HG03520 (cell line): Measurements from ENCODE around the gene KIF12.
"Not testable (repeated sequence)": the region's sequence is repeated elsewhere in the genome, so short reads cannot be mapped to it uniquely, and the experiment has no call there.

Experiments used
- ATAC-seq: cut with Tn5 transposase; IDR thresholded peaks from one replicate; pipeline ENCODE4 v1.9.1; 2021; ENCODE audit warnings: mild to moderate bottlenecking, moderate library complexity; ENCODE audit not compliant: unreplicated experiment

The KIF12 gene

DNA sequence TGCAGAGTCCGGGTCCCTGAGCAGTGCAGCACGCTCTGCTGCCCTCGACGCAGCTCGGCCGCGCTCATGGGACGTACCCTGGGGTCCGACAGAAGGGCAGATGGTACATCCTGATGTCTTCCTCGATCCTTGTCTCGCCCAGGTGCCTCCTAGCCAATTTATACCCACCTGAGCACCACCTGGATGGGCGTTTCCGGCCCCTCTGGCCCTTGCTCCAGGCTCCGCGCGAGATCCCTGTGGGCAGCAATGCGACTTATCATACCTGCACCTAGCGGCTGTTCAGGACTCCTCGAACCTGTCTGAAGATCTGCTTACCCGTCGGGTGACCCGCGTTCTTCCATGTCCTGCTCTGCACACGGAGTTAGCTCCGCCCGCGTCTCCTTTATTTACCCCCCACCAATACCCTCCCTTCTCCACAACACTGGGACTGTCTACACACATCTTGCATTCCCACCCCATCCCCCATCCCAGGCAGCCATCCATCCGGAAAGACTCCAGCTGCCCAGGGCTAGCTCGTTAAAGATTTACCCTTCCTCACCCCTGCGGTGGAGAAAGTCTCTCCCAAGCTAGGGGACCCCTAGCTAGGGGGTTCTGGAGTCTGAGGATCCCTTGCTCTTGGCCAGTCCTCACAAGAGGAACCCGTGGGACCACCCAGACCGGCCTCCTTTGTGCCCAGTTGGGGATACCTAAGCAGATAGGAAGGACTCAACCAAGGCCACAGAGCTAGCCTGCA lies at the start of gene KIF12:
KIF12 (minus strand) TSS at position 357 of the 733 bp plus-strand sequence; CDS start at position 341, 16 bp downstream.
- no peak for ATAC-seq

DNA sequence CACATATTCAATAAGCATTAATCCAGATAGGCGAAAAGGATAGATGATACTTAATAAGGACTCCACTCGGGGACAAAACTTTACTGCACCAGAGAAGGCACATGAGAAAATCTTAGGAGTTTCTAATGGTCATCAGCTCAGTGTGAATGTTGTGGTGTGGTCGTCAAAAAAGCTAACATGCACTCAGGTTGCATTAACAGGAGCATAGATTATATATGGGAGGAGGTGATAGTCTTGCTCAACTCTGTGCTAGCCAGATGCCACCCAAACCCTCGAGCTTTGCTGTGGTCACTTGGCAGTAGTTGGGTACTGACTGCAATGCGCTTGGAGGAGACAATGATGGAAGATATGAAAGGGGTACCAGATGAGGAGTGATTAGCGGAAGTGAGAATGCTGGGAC lies 47.6 kb upstream of the KIF12 start:
- ATAC-seq: no peak

DNA sequence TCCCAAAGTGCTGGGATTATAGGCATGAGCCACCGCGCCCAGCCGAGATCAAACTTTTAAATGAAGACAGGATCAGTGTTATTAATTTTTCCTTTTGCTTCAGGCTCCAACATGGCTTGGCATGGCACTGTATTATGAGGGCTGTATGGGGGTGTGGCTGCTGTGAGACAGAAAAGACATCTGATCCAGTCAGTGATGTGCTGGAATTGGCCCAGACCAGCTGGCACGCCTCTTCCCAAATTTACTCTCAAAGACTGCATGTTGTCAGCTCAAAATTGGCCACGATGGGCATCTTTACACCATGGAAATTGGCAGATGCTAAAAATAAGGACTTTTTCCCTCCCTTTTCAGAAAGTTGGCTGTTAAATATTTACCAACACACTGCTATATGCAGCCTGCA lies 44.1 kb upstream of the KIF12 start:
- ATAC-seq: no peak

DNA sequence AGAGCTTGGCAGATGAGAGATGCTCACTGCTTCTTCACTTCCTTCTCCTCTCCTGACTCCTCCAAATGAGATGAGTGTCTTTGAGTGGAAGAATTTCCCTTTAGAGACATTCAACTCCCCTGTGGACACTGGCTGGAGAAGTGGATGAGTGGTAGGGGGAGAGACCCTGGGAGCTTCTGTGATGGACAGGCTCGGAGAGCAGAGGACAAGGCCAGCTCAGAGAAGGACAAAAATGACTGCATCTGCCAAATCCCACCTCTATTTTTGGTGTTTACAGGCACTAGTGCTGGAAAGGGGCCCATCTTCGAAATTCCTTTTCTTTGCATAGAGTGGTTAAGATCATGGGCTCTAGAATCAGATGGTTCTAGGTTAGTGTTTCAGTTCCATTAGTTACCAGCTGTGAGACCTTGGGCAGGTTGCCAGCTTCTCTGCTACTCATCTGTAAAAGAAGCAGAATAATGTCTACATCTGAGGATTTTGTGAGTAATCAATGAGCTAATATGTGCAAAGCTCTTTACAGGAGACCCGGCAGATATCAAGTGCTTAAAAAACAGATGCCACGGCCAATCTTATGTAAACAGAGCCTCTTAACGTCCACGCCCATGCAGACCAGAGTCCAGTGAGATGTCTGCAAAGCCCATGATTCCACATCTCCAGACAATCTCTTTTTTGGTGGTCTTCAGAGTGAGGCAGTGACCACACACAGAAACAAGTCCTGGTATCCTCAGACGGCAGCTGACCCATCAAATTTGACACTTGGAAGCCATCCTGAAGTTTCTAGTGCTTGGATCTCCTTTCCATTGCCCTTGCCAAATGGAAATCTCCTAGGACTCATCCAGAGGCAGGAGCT lies 42.7 kb upstream of the KIF12 start:
- ATAC-seq: no peak

DNA sequence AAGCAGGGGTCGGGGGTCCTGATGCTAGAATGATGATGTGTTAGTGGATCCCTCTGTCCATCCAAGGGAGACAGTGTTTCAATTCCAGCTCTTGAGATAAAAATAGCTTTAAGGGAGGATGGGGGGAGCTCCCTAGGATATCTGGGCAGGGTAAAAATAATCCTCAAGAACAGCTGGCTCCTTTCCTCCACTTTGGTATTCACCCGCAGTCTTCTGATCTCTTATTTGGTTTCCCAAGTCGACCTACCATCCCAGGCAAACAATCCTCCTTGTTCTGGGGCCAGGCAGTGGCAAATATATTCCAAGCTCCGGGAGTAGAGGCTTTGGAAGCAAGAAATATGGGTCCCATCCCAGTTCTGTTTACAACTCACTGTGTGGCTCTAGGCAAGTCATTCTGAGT lies 41.8 kb upstream of the KIF12 start:
- ATAC-seq: no peak

DNA sequence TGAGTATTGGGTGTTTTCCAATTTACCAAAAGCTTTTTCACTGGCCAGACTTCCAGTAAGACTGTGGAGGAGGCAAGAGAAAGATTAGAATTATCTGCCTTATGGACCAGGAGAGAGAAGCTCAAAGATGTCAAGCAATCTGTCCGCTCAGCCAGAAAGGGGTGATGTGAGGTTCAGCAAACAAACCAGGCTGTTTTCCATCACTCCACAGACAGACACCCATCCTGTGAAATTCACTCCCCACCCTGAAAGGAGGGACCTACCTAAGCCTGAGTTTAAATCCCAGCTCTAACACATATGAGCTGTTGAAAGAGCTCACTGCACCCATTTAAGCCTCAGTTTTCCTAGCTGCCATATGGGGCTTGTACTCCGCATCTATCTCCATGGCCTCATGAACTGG lies 41.3 kb upstream of the KIF12 start:
- no peak for ATAC-seq

DNA sequence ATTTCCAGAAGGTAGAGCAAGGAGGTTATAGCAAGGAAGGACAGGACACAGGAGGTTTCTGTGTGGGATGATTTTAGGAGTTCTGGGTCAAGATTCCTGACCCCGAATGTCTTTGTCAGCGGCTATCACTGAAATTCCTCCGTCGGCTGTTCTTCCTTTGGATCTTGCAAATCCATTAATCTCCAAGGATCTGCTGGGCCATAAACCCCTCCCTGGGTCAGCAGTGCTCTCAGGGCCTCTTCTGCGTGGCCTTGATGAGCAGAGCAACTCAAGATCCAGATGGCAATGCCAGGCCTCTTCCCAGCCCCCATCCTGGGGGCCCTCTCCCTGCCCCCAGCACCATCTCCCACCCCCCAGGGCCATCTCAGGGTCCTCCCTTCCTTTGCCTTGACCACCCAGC lies 40.0 kb upstream of the KIF12 start:
- no peak for ATAC-seq

DNA sequence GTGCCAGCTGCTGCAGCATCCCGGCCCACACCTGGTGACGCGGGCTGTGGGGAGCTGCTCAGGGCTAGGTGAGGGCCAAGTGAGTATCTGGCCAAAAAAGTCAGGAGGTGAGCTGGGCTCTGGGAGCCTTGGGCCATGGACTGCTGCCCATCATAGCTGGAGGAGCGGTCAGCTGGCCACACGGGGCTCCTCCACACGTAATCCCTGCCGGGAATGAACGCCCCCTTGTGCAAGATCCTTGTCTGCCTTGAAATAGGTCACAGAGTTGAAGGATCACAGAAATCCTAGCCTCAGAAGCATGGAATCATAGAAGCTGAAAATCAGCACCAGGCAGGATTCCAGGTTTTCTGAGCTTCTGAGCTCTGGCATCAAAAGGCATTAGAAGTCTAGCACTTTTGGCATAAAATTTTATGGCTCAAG lies 39.5 kb upstream of the KIF12 start:
- ATAC-seq: no peak

DNA sequence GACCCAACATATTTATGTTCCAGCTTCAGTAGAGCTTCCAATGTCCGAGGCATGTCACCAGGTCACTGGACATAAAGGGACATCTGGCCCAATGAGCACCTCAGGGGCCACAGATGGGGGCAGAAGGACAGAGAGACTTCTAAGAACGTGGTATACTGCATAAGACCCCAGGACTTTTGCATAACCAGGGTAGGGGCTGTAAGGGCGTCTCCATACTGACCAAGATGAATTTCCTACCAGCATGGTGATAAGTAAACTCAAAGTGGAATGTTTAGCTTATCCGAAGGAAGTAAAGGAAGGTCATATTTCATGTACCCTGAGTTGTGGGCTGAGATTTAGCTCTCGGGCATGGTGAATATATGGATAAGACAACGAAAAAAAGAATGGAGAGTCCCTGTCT lies 38.7 kb upstream of the KIF12 start:
- ATAC-seq: no peak

DNA sequence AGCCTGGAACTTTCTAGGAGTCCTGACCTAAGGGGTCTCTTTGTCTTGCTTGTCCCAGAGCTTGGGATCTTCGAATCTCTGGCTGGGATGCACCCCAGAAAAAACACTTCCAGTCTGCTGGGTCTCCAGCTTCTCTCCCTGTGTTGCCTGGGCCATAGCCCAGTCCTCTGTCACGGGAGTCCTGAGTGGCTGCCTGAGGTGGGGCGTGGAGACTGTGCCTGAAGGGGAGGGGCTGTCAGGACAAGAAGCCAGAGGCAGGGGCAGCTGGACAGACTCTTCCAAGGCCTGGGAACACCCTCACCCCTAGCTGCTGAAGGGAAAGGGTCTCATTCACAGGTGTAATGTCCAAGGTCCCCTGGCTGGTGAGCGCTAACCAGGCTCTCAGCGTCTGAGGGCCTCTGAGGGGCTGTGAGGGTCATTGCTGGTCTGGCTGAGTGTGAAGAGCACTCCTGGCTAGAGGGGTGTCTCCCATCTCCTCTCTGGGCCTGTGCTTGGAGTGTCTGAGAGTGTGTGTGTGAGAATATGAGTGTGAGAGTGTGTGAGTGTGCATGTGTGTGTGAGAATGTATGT lies 35.8 kb upstream of the KIF12 start:
- no peak for ATAC-seq

DNA sequence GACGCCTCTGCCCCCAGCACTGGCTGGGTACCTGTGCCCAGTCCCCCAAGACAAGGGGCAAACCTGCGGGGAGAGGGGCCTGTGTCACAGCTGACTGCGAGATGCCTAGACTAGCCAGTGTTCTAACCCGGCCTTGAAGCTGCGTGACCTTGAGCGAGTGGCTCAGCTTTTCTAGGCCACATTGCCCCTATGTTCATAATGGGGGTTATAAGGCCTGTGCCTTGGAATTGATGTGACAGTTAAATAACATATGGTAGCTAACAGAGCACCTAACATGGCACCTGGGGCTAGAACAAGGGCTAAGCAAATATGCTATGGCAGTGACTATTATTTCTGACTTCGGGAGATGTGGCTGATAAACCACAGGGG lies 33.4 kb upstream of the KIF12 start:
- no peak for ATAC-seq

DNA sequence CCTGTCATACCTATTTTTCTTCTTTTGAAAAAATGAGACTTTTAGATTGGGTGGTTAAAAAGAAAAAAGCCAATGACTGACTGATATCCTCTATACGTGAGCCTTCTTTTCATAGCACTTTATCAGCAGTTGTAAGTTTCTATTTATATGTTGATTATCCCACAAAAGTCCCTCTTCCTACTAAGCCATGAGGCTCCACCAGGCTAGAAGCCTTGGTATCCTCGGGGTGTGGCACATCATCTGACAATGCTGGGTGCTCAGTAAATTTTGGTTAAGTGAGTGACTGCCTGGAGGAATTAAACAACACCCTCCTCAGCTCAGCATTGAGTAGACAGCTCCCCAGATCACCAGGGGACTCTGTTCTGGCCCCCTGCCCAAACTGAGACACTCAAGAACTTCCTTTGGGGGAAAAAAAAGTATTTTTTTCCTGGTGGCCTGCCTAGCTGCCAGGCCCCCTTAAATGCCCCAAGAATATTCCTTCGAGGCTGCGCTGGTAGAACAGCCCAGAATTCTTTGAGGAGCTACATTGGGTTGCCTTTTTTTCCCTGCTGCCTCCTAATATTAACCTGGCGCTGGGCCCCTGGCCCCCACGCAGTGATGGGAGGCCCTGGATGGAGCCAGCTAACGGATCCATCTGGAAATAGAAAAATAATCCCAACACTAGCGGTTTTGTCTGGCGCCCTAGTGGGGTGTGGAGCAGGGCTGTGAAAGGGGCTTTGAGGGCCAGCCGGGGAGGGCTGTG lies 32.9 kb upstream of the KIF12 start:
- no peak for ATAC-seq

DNA sequence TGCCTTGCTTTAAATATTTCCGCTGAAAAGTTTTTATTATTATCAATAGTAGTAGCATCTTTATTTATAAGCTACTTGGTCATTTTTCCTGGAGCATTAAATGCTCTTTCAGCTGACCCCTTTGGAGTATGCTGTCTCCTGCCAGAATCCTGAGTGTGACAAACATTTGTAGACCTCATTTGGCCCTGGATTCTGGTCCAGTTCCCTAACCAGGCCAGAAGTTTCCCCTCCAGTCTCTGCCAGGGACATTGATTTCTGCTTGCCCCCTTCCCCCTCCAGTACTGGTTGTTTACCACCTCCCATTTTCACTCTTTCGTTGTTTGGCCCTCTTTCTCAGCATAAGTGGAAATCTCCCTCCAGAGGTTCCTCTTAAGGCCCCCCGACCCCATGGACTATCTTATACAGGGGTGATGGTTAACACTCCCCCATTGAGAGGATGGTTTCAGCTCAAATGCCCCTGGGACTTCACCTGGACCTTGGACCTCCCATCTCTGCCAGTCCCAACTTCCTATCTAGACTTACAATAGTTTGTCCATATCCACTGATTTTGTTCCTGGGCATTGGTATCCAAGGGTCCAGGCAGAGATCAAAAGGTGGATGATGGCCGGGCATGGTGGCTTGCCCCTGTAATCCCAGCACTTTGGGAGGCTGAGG lies 31.7 kb upstream of the KIF12 start:
- ATAC-seq: no peak

DNA sequence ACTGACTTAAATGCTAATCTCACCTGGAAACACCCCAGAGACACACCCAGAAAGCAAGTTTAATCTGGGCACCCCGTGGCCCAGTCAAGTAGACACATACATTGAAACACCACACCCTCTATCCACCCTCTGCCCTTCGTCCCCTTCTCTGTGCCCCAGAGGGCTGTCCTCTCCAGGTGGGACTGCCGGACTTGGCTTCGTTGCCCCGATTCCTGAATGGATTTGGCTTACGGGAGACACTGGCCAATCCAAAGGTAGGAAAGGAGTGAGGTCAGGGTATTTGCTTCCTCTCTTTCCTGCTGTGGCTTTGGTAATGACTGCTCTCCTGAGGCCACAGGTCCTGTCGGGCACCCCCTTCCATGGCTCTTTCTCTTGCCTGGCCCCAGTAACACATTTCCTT lies 31.0 kb upstream of the KIF12 start:
- ATAC-seq: no peak

DNA sequence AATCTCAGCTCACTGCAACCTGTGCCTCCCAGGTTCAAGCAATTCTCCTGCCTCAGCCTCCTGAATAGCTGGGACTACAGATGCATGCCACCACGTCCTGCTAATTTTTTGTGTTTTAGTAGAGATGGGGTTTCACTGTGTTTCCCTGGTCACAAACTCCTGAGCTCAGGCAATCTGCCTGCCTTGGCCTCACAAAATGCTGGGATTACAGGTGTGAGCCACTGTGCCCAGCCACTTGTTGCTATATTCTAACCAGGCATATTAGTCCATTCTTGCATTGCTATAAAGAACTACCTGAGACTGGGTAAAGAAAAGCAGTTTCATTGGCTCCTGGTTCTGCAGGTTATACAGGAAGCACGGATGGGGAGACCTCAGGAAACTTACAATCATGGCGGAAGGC lies 29.7 kb upstream of the KIF12 start:
- not testable (repeated sequence) for ATAC-seq

DNA sequence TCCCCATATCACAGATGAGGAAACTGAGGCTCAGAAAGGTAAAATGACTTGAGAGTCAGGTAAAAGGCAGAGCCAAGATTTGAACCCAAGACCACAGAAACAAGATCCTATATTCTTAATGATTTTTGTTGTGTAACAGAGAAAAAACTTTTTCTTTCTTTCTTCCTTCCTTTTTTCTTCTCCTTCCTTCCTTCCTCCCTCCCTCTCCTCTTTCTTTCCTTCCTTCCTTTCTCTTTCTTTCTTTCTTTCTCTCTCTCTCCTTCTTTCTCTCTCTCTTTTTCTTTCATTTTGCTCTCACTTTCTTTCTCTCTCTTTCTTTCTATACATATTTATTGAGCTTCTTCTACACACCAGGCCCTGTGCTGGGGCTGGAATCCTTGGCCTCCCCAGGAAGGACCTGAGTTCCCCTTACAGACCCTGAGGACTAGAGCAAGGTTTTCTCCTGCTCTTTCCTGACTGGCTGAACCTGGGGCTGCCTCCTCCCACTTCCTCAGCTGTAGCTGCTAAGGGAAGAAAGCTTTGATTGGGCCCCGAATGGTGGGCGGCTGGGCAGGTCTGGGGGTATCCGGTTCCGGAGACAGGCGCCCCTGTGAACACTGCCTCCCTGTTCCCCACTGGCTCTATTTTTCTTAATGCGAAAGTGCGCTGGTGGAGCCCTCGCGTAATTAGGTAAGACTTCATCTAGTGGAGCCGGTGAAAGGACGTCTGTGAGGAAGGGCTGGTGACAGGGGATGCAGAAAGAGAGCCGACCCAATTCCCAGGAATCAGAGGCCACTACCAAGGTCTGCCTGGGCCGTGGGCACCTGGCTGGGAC lies 27.4 kb upstream of the KIF12 start:
- no peak for ATAC-seq

DNA sequence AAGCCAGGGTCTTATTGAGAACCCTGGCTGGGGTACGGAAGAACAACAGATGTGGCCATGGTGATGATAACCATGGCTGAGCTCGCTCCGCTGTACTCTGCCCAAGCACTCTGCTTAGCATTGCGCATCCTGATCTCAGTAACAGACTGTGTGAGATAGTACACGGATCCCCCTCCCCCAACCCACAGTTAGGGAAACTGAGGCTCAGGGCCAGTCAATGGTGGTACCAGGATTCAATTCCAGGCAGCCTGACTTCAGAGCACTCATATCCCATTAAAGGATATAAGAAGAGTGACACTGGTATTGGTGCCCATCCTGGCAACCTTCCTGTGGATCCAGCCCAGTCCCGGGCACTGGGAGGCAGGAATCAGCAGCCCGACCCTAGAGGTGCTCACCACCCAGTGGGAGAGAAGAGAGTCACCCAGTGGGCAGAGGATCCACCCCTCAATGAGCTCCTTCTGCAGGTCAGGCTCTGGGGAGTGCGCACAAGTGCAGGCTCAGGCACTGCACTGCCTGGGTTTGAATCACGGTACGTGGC lies 26.5 kb upstream of the KIF12 start:
- ATAC-seq: no peak

DNA sequence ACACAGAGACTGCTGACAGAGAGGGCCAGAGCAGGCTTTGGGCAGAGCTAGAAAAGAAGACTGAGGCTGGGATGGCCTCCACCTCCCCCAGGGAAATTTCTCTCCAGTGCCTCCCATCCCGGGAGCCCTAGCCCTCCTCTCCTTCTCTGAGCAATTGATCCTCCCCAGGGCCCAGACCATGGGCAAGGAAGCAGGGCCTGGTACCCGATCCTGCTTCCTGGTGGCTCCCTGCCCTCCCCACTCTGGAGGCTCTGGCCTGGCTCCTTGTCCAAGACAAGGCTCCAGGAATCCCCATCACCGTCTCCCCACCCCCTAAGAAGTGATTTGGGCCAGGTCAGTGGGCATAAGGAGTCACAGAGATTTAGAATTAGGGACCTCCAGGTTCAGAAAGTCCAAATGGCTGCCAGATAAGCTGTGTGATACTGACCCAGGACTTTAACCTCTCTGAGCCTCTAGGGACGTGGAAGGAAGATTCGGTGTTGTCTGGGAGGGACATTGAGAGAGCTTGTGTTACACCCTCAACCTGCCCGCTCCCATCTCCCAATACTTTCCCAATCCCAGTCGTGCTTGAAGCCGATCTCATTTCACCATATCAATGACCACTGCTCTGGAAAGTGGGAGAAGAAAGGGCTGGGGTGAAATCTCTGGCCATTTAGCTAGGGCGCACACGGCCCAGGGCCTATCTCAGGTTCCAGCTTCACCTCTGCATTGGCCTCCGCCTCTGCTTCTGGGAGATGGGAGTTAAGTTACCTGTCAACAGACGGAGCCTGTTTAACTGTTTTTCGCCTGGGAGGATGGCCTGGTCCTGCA lies 25.8 kb upstream of the KIF12 start:
- ATAC-seq: no peak

DNA sequence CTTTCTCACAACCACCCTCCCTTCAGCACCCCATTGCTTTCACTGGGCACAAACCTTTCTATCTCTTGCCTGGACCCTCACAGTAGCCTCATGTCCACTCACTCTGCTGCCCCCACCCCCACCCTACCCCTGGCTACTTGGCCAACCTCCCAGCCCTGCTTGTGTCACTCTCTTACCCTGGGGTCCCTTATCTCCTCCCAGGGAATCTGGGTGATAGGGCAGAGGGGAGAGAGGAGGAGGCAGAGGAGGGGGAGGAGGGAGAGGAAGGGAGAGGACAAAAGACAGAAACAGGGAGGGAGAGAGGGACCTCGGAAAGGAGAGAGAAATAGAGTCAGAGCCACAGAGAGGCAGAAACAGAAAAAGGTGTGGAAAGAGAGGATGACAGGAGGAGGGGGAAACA lies 25.0 kb upstream of the KIF12 start:
- no peak for ATAC-seq
